SW 1271 (cell line): Measurements from ENCODE around the gene SIDT2.

ENCODE experiments used
- DNase-seq, 2 experiments: peaks; one replicate each; lab custom pipeline; 2025; lab: John Stamatoyannopoulos, UW

The SIDT2 gene

GRCh38 chr11:117222991-117223740, 44.6 kb downstream of the SIDT2 start:
- no peak for DNase-seq

GRCh38 chr11:117223741-117224689, 45.5 kb downstream of the SIDT2 start:
- DNase-seq = no peak

- no peak for DNase-seq
Observed at GRCh38 chr11:117225553-117226170, 47.1 kb downstream of the SIDT2 start.

DNA sequence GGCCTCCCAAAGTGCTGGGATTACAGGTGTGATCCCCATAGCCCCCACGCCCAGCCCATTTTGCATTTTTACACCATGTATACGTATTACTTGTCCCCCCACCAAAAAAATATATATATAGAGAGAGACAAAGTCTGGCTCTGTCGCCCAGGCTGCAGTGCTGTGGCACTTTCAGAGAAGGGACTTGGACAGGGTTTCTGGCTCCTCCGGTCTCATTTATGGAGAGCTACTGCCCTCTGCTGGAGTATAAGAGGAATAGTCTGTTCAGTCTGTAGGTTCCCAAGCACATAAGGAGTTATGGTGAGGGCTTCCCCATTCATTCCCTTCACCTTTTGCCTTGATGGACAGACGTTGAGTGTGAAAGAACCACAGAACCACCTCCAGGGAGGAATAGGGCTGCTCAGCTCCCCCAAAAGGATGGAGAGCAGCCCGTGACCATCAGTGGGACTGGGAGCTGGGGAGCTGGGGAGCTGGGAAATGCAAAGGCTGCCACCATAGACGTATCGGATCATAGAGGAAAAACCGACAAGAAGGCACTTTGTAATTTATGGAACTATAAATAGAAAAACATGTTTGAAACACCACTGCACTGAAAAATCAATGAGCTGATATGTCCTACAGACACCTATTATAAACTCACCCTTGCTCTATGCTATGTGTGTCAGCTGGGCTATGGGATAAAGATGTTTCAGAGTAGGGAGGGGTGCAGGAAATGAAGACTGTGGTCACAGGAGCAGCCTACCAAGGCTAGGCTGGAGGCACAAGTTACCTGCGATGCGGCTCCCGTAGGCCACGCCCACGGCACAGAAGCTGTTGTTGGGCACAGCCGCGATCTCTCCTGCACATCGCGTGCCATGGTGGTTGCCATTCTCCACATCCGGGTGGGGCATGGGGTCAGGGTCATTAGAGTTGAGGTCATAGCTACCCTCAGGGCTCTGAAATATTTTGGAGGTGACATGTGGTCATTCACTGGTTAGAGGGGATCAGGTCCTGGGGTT, 48.1 kb downstream of the SIDT2 start:
- peak in 1 of 2 experiments; percentile 71 for DNase-seq

DNA sequence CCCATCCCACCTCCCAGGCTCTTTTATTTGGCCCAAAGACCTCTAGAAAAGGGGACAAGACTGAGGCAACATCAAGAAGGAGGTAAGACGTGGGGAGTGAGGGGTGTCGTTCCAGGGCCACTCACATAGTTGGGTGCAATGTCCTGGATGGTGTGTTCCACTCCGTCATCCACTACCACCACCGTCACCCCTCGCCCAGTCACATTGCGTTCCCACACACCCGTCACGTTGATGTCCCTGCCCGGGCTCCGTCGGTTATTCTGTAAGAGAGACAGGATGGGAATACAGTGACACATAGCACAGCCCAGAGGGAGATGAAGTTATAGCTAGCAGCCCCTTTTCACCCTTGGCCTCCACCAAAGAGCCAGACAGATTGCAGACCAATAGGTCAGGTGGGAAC, 49.5 kb downstream of the SIDT2 start:
- DNase-seq = no peak

DNA sequence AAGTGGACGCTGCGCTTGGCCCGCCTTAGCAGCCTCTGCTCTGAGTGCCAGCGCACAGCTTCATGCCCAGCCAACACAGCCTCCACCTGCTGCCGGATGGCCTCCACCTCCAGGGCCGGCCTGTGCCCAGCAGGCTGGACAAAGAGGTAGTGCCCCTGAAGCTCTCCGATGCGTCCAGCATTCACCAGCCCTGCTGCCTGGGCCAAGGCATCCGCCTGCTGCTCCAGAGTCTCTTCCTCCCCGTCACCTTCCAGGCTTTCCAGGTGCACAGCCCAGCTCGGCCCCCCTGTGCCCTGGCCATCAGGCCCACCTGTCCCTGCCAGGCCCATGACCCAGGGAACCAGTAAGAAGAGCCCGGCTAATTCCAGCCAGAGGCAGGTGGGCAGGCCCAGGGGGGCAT, 50.9 kb downstream of the SIDT2 start:
- no peak for DNase-seq

- no peak for DNase-seq
Observed at GRCh38 chr11:117229931-117230285, 51.4 kb downstream of the SIDT2 start.

DNA sequence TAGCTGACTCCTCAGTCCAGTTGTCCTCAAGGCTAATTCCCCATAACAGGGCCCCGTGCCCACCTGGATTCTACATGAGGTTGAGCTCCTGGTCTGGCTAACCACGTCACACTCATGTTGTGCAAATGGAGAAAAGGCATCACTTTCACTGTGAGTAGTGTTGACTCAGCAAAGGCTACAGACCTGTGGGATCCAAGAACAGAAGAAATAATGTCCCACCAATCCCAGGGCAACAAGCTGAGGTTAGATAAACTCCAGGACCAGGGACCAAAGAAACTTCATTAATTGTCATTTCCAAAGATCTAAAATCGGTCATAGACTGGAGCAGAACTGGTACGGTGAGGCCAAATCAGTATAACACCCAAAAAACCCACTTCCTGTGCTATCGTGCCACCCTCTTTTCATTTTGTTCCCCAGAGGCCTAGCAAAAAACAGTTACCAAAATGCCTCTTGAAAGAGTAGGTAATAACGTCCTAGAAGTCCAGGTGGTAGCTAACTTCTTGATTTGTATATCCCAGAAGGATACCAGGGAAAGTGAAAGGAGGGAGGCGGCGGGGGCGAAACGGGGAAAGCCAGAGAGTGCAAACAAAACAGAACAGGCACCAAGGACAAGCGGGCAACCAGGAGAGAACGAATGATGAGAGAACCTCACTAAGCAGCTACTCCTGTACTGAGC, 51.9 kb downstream of the SIDT2 start:
- DNase-seq = no peak

GRCh38 chr11:117230999-117231841, 52.7 kb downstream of the SIDT2 start:
- no peak for DNase-seq

DNA sequence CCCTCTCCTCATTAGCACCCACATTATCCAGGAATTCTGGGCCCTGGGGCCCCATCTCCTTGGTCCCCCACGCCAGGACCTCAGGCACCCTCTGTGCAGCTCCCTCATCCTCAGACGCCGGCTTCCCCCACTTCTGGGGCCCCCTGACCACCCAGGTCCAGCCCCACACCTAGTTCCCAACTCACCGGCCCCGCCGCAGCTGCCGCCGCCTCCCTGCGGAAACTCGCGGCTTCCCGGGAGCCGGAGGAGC, 53.2 kb downstream of the SIDT2 start, which contains the start of gene PCSK7:
TSS of gene PCSK7 (minus strand) at position 232 of the 250 bp plus-strand sequence. CDS start 2,229 bp downstream, outside the sequence.
- DNase-seq = no peak

GRCh38 chr11:117232092-117232878, 53.7 kb downstream of the SIDT2 start, which contains the start of gene RNF214:
TSS of gene RNF214 (plus strand) at chr11:117232671. CDS start at chr11:117234273, 1,602 bp downstream.
- peak; percentile 28 to 39 for DNase-seq

- no peak for DNase-seq
Observed at GRCh38 chr11:117232911-117233409, 54.4 kb downstream of the SIDT2 start.

GRCh38 chr11:117238221-117238620, 59.7 kb downstream of the SIDT2 start:
- no peak for DNase-seq

GRCh38 chr11:117239295-117239694, 60.8 kb downstream of the SIDT2 start:
- peak in 1 of 2 experiments; percentile 3 for DNase-seq
